Measurements from ENCODE around the gene PNPLA2. TPM values are rescaled to one million over a fixed set of nuclear protein-coding genes. Genes with fewer than 3 reads are reported as not detected.

PNPLA2 gene
- total and polyA plus RNA-seq, 5 donors from 2014 or later, result 23.9 to 195 (median 24.9) TPM

DNA sequence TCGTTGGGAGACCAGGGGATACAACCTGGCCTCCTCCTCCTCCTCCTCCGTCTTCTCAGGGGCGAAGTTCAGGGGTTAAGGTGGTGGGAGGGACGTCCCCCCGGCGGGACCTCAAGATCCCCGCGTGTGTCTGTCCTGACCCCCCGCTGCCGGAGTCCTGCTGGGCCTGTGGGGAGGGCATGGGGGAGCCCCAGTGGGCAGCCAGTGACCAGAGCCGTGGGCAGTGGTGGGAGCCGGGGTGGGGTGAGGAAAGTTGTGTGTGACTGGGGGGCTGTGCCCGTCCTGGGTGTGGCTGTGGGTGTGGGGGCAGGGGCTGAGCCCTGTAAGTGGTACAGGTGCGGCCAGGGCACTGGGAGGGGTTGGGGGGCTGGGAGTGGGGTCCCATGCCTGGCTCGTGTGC is 34.0 kb downstream of the PNPLA2 start:
- Mint-ChIP-seq H3K4me3 (no peak overlapping the region), H3K9me3 (no peaks in the 10 kb centered on the region), H3K36me3 (no peaks in the 10 kb centered on the region), H3K4me1 (peaks cover 0 to 10% (median 3%) of the 10 kb centered on the region in 4 donors), H3K27me3 (peaks cover 17% of the 10 kb centered on the region), H3K27ac (no peak overlapping the region)
- H3K27me3 ChIP-seq (ENCODE audit: control insufficient read depth, insufficient read depth, low read length), result no peaks in the 10 kb centered on the region
- H3K9me3 ChIP-seq (ENCODE audit: control insufficient read depth in 2 of 2, low read length in 2 of 2), result no peaks in the 10 kb centered on the region
- H3K4me3 ChIP-seq (ENCODE audit: low read depth, low read length), result no peak overlapping the region
- no peaks in the 10 kb centered on the region for H3K36me3 ChIP-seq (ENCODE audit: control insufficient read depth, insufficient read depth, low read length)
- ATAC-seq (ENCODE audit: low read depth in 2 of 2) (no peak), DNase-seq (no peak)
- H3K27ac ChIP-seq (ENCODE audit: insufficient read depth, low read length, poor library complexity, severe bottlenecking), result no peak overlapping the region
- peaks cover 18% of the 10 kb centered on the region for H3K4me1 ChIP-seq (ENCODE audit: control insufficient read depth, insufficient read depth, low read length, poor library complexity, severe bottlenecking)

DNA sequence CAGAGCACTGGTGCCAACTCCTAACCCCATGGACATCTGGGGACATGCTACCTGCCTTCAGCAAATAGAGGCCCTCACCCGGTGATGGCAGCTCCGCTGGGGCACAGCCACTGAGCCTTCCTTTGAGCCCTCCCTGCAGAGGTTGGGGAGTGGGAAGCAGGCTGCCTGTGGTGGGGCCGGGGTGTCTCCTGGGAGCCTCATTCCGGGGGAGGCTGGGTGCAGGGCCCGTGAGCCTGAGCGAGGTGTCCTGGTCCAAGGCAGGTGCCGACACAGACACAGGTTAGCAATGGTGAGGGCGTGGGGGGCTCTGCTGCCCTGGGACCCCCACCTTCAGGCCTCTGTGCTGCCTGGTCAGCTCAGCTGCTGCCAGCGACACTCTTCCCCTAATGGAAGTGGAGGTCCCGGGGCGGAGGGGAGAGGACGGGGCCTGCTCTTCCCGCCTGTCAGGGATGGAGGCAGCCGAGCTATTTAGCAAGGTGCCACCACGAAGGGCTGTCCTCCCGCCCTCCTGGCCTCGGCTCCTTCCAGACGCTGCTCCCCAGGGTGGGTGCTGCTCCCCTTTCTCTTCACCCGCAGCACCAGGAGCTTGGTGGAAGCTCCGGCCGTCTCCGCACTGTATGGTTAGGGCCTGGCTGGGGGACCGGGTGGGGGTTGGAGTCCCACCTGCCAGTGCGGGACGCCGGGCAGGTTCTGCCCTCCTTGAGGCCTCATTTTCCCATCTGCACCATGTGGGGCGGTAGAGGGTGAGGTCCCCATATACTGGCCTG is 35.2 kb downstream of the PNPLA2 start:
- H3K27ac ChIP-seq (ENCODE audit: insufficient read depth, low read length, poor library complexity, severe bottlenecking), result no peak overlapping the region
- ATAC-seq (ENCODE audit: low read depth in 2 of 2) (no peak), DNase-seq (no peak)
- Mint-ChIP-seq H3K4me3 (no peak overlapping the region), H3K9me3 (no peaks in the 10 kb centered on the region), H3K4me1 (peaks cover 0 to 5% (median 0%) of the 10 kb centered on the region in 4 donors), H3K27me3 (peaks cover 14% of the 10 kb centered on the region), H3K27ac (no peak overlapping the region), H3K36me3 (no peaks in the 10 kb centered on the region)
- H3K4me1 ChIP-seq (ENCODE audit: control insufficient read depth, insufficient read depth, low read length, poor library complexity, severe bottlenecking), result peaks cover 11% of the 10 kb centered on the region
- H3K36me3 ChIP-seq (ENCODE audit: control insufficient read depth, insufficient read depth, low read length), result no peaks in the 10 kb centered on the region
- H3K9me3 ChIP-seq (ENCODE audit: control insufficient read depth in 2 of 2, low read length in 2 of 2), result no peaks in the 10 kb centered on the region
- H3K27me3 ChIP-seq (ENCODE audit: control insufficient read depth, insufficient read depth, low read length), result no peaks in the 10 kb centered on the region
- no peak overlapping the region for H3K4me3 ChIP-seq (ENCODE audit: low read depth, low read length)

DNA sequence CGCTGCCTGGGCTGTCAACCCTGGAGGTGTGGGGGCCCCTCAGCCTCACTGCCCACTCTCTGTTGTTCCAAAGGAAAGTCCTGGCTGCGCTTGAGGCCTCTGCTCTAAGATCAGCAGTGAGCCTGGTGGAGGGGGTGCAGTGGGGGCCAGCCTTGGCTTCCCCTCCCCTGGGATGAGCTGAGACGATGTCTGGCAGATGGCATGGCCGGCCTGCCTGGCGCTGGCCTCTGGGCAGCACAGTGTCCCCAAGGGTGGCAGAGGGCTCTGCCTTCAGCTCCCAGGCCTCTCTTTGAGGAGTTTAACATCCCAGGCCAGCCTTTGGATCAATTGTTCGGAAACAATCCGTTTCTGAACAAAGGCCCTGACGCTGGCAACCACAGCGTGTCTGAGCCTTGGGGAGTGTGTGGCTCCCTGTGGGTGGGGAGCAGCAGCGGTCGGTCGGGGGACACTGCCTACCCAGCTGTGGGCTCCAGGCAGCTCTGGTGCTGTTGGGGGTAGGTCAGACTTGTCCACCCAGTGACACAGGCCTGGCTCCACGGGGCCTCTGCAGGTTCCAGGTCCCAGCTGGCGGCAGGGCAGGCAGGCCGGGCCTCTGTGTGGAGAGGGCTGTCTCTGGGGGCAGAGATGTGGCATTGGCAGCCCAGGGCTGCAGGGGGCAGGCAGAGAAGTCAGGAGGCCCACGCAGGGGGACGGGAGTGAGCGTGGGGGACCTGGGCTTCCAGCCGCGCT is 36.1 kb downstream of the PNPLA2 start:
- Mint-ChIP-seq H3K9me3 (no peaks in the 10 kb centered on the region), H3K36me3 (no peaks in the 10 kb centered on the region), H3K4me1 (peaks cover 0 to 2% (median 0%) of the 10 kb centered on the region in 4 donors), H3K4me3 (no peak overlapping the region), H3K27ac (no peak overlapping the region), H3K27me3 (peaks cover 14% of the 10 kb centered on the region)
- Histone ChIP-seq H3K27me3 (ENCODE audit: control insufficient read depth, insufficient read depth, low read length) (no peaks in the 10 kb centered on the region), H3K4me1 (ENCODE audit: control insufficient read depth, insufficient read depth, low read length, poor library complexity, severe bottlenecking) (peaks cover 5% of the 10 kb centered on the region), H3K9me3 (ENCODE audit: control insufficient read depth in 2 of 2, low read length in 2 of 2) (no peaks in the 10 kb centered on the region), H3K27ac (ENCODE audit: insufficient read depth, low read length, poor library complexity, severe bottlenecking) (no peak overlapping the region), H3K4me3 (ENCODE audit: low read depth, low read length) (no peak overlapping the region), H3K36me3 (ENCODE audit: control insufficient read depth, insufficient read depth, low read length) (no peaks in the 10 kb centered on the region)
- ATAC-seq (ENCODE audit: low read depth in 2 of 2) (no peak), DNase-seq (no peak)

DNA sequence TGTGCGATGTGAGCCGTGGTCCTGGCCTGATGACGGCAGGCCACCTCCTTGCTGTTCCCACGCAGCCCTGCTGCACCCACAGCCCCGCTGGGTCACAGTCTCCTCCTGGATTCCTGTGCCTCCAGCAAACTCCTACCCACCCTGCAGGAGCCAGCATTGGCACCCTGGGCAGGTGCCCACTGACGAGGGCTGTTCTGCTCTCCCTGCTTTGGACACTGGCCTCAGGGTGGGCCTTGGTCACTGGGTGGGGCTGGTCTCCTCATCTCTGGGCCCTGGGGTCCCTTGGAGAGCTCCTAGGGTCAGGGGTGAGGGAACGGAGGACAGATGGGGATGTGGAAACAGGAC is 36.6 kb downstream of the PNPLA2 start:
- no peaks in the 10 kb centered on the region for H3K36me3 Mint-ChIP-seq
- H3K4me3 ChIP-seq (ENCODE audit: low read depth, low read length), result no peak overlapping the region
- peaks cover 14% of the 10 kb centered on the region for H3K27me3 Mint-ChIP-seq
- H3K4me3 Mint-ChIP-seq, result no peak overlapping the region
- no peaks in the 10 kb centered on the region for H3K9me3 Mint-ChIP-seq
- no peak overlapping the region for H3K27ac ChIP-seq (ENCODE audit: insufficient read depth, low read length, poor library complexity, severe bottlenecking)
- no peaks in the 10 kb centered on the region for H3K27me3 ChIP-seq (ENCODE audit: control insufficient read depth, insufficient read depth, low read length)
- DNase-seq (no peak), ATAC-seq (ENCODE audit: low read depth in 2 of 2) (no peak)
- peaks cover 0 to 2% (median 0%) of the 10 kb centered on the region in 4 donors for H3K4me1 Mint-ChIP-seq
- no peaks in the 10 kb centered on the region for H3K9me3 ChIP-seq (ENCODE audit: control insufficient read depth in 2 of 2, low read length in 2 of 2)
- no peak overlapping the region for H3K27ac Mint-ChIP-seq
- no peaks in the 10 kb centered on the region for H3K36me3 ChIP-seq (ENCODE audit: control insufficient read depth, insufficient read depth, low read length)
- peaks cover under 1% of the 10 kb centered on the region for H3K4me1 ChIP-seq (ENCODE audit: control insufficient read depth, insufficient read depth, low read length, poor library complexity, severe bottlenecking)

DNA sequence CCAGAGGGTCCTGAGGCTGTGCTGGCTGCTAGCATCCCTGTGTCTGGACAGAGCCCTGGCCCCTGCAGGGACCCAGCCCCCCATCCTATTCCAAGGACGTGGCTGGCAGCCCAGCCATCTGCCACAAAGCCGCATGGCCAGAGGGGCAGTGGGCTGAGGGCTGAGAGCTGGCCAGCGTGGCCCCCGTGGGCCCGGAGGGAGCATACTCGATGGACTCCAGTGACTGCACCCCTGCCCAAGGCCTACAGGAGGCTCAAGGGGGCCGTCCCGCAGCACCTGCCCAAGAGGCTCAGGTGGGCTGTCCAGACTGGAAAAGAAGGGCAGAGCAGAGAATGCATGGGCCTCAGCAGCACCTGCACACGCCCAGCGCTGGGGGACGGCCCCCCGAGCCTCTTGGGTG is 37.1 kb downstream of the PNPLA2 start:
- no peaks in the 10 kb centered on the region for H3K9me3 ChIP-seq (ENCODE audit: control insufficient read depth in 2 of 2, low read length in 2 of 2)
- Mint-ChIP-seq H3K9me3 (no peaks in the 10 kb centered on the region), H3K27ac (no peak overlapping the region), H3K27me3 (peaks cover 14% of the 10 kb centered on the region), H3K4me3 (no peak overlapping the region), H3K4me1 (peaks cover 0 to 2% (median 0%) of the 10 kb centered on the region in 4 donors), H3K36me3 (no peaks in the 10 kb centered on the region)
- H3K4me1 ChIP-seq (ENCODE audit: control insufficient read depth, insufficient read depth, low read length, poor library complexity, severe bottlenecking), result no peaks in the 10 kb centered on the region
- H3K27me3 ChIP-seq (ENCODE audit: control insufficient read depth, insufficient read depth, low read length), result no peaks in the 10 kb centered on the region
- H3K4me3 ChIP-seq (ENCODE audit: low read depth, low read length), result no peak overlapping the region
- DNase-seq (no peak), ATAC-seq (ENCODE audit: low read depth in 2 of 2) (no peak)
- no peak overlapping the region for H3K27ac ChIP-seq (ENCODE audit: insufficient read depth, low read length, poor library complexity, severe bottlenecking)
- no peaks in the 10 kb centered on the region for H3K36me3 ChIP-seq (ENCODE audit: control insufficient read depth, insufficient read depth, low read length)

DNA sequence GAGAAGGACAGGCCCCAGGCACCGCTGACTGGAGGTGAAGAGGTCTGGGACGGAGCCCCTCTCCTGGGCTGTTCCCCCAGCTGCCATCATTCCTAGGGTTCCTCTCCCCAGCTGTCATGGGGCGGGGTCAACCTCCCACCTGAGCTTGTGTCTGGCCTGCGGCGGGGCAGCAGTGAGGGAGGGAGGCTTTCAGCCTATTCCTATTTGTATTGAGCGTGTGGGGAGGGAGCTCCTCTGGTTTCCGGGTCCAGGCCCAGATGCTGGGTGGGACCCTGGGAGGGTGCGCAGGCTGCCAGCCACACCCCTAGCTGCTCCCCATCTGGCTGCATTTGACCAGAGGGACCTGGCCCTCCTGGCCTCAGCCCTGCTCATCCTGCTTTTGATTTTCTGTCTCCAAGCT is 37.7 kb downstream of the PNPLA2 start:
- no peak for DNase-seq
- Histone ChIP-seq H3K9me3 (ENCODE audit: control insufficient read depth in 2 of 2, low read length in 2 of 2) (no peaks in the 10 kb centered on the region), H3K27me3 (ENCODE audit: control insufficient read depth, insufficient read depth, low read length) (no peaks in the 10 kb centered on the region), H3K27ac (ENCODE audit: insufficient read depth, low read length, poor library complexity, severe bottlenecking) (no peak overlapping the region), H3K36me3 (ENCODE audit: control insufficient read depth, insufficient read depth, low read length) (no peaks in the 10 kb centered on the region), H3K4me3 (ENCODE audit: low read depth, low read length) (no peak overlapping the region), H3K4me1 (ENCODE audit: control insufficient read depth, insufficient read depth, low read length, poor library complexity, severe bottlenecking) (no peaks in the 10 kb centered on the region)
- Mint-ChIP-seq H3K27me3 (peaks cover 8% of the 10 kb centered on the region), H3K4me1 (peaks cover 0 to 2% (median 0%) of the 10 kb centered on the region in 4 donors), H3K27ac (no peak overlapping the region), H3K4me3 (peak overlapping the region in 1 of 4 donors; percentile 43), H3K9me3 (no peaks in the 10 kb centered on the region), H3K36me3 (no peaks in the 10 kb centered on the region)
- ATAC-seq (ENCODE audit: low read depth in 2 of 2), result no peak

DNA sequence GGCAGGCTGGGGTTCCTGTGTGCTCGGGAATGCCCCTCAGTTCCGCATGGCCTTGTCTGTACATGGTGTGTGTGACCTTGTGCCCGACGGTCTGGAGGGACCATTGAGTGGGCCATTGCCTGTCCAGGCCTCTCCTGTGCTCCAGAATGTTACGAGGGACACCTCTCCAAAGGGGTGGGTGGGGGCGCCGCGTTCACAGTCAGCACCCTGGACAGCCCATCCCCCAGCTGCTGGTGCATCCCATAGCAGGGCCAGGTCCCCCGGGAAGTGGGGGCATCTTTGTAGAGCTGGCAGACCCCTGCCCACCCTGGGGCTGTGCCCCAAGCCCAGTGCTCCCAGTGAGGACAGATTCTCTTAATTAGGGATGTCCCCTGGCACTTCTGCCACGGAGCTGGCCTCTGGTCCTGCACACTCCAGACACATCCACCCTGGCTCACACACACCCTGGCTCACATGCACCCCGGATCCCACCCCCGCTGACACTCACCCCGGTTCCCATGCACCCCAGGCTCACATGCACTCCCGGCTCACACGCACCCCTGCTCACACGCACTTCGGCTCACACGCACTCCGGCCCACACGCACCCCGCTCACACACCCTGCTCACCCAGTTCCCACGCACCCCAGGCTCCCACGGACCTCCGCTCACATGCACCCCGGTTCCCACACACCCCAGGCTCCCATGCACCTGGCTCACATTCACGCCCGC is 39.5 kb downstream of the PNPLA2 start:
- H3K36me3 Mint-ChIP-seq, result no peaks in the 10 kb centered on the region
- no peaks in the 10 kb centered on the region for H3K9me3 Mint-ChIP-seq
- no peak for DNase-seq
- Histone ChIP-seq H3K4me1 (ENCODE audit: control insufficient read depth, insufficient read depth, low read length, poor library complexity, severe bottlenecking) (no peaks in the 10 kb centered on the region), H3K36me3 (ENCODE audit: control insufficient read depth, insufficient read depth, low read length) (no peaks in the 10 kb centered on the region), H3K9me3 (ENCODE audit: control insufficient read depth in 2 of 2, low read length in 2 of 2) (no peaks in the 10 kb centered on the region), H3K27ac (ENCODE audit: insufficient read depth, low read length, poor library complexity, severe bottlenecking) (no peak overlapping the region), H3K27me3 (ENCODE audit: control insufficient read depth, insufficient read depth, low read length) (no peaks in the 10 kb centered on the region), H3K4me3 (ENCODE audit: low read depth, low read length) (no peak overlapping the region)
- H3K4me3 Mint-ChIP-seq, result no peak overlapping the region
- no peaks in the 10 kb centered on the region for H3K4me1 Mint-ChIP-seq
- no peak for ATAC-seq (ENCODE audit: low read depth in 2 of 2)
- no peak overlapping the region for H3K27ac Mint-ChIP-seq
- peaks cover 4% of the 10 kb centered on the region for H3K27me3 Mint-ChIP-seq
